ENCODE results near the gene OXCT1. TPM values are rescaled to one million over a fixed set of nuclear protein-coding genes. Genes with fewer than 3 reads are reported as not detected.

Gene OXCT1
- total and polyA plus RNA-seq, 2 of the 8 experiments (the other 6 are each of a cell fraction or from before 2014, with no cell fraction given): 10.1 to 28.2 TPM

DNA sequence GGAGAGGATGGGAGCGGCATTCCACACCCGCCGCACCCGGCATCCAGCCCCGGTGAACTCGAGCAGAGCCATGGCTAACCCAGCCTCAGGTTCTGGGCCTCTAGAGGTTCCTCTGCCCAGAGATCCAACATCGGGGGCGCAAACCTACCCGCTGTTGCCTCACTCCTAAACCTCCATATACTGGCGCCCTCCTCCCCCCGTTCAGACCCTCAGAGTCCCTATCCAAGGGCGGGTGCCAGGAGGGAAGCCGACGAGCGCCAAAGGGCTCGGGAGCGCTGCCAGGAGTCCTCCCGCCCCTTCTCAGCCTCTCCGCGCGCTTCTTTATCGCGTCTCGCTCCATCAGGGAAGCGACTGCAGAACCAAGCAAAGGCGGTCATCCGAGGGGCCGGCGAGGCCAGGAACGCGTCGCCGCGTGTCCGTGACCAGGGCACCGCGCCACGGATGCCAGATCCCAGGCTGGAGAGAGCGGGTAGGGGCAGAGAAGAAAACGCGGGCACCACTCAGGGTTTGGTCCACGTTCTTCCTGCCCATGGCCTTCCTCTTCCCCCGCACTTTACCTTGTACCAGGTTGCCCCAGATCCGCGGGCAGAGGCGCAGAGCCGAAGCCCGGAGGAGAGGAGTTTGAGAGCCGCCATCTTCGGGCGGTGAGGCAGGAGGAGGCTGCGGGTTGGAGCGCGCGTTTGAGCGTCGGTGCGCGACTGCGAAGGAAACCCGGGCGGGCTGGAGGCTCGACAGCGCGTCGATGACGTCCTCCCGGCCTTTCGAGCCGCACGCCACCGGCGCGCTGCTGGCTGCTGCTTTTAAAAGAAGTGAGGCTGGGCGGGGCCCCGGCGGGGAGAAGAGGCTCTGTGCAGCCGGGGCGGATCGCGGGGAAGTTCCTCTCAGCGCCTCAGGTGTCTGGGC is at the start of gene OXCT1 (continued):
- TF ChIP-seq GTF2F1 (IDR thresholded peaks at IDR 0.05; ENCODE audit: borderline replicate concordance, low read depth, low read length) (no peak; the same call in 1 of the 2 replicates), BRCA1 (IDR thresholded peaks at IDR 0.05; ENCODE audit: low read depth, low read length) (no peak), CHD1 (IDR thresholded peaks at IDR 0.05; ENCODE audit: low read depth, low read length) (no peak), SIRT6 (IDR thresholded peaks at IDR 0.05; ENCODE audit: low read length) (no peak), TCF12 (IDR thresholded peaks at IDR 0.05; ENCODE audit: low read depth, low read length) (peak; percentile 46; the same call in 1 of the 2 replicates), CEBPB (IDR thresholded peaks at IDR 0.05; ENCODE audit: low read depth, low read length) (no peak), CREB1 (IDR thresholded peaks at IDR 0.05) (peak; percentile 85), CBX5 (IDR thresholded peaks at IDR 0.05; ENCODE audit: low read depth, low read length) (no peak), SP4 (IDR thresholded peaks at IDR 0.05; ENCODE audit: low read length) (no peak), JUND (IDR thresholded peaks at IDR 0.05; ENCODE audit: low read length) (no peak), HDAC6 (IDR thresholded peaks at IDR 0.05; ENCODE audit: low read depth, low read length) (no peak), ZNF274 (IDR thresholded peaks at IDR 0.05; ENCODE audit: borderline replicate concordance, extremely low read depth, low read length) (no peak), ASH2L (IDR thresholded peaks at IDR 0.05; ENCODE audit: low read length) (peak; percentile 96), KDM1A (IDR thresholded peaks at IDR 0.05; ENCODE audit: borderline replicate concordance, low read length) (no peak), PHF8 (conservative IDR thresholded peaks at IDR 0.05; ENCODE audit: low read depth, low read length) (peak; percentile 86), RAD21 (IDR thresholded peaks at IDR 0.05 in 1 of 2, conservative IDR thresholded peaks at IDR 0.05 in 1 of 2; ENCODE audit: low read depth in 2 of 2, low read length in 2 of 2) (0 out of 4 replicates have a peak, but pooled peaks of 1 of the 2 experiments have one; percentile 0), FOSL1 (IDR thresholded peaks at IDR 0.05; ENCODE audit: insufficient read depth, low read depth, low read length) (no peak), CHD2 (IDR thresholded peaks at IDR 0.05; ENCODE audit: low read length) (no peak), SRF (IDR thresholded peaks at IDR 0.05; ENCODE audit: low read depth, low read length) (0 out of 2 replicates have a peak, but pooled peaks have one; percentile 5), SIX5 (IDR thresholded peaks at IDR 0.05; ENCODE audit: low read depth, low read length) (no peak), YY1 (IDR thresholded peaks at IDR 0.05; ENCODE audit: low read depth, low read length) (peak; percentile 91), BACH1 (IDR thresholded peaks at IDR 0.05; ENCODE audit: low read length) (no peak), TBP (IDR thresholded peaks at IDR 0.05; ENCODE audit: low read depth, low read length) (peak; percentile 88), KDM4A (IDR thresholded peaks at IDR 0.05; ENCODE audit: low read depth, low read length, severe bottlenecking) (peak; percentile 63)
- TF ChIP-seq, protein P1, sequence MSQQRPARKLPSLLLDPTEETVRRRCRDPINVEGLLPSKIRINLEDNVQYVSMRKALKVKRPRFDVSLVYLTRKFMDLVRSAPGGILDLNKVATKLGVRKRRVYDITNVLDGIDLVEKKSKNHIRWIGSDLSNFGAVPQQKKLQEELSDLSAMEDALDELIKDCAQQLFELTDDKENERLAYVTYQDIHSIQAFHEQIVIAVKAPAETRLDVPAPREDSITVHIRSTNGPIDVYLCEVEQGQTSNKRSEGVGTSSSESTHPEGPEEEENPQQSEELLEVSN (IDR thresholded peaks at IDR 0.05): no peak; the same call in 1 of the 2 replicates

Measured in H1 (cell line).